SJSA1 (cell line): ENCODE data around the gene RNF17. TPM values are rescaled to one million over a fixed set of nuclear protein-coding genes. Genes with fewer than 3 reads are reported as not detected.

Experiments used
- DNase-seq, 2 experiments: peaks; one replicate each; pipeline ENCODE4 v3.0.0-alpha.2; 2015 to 2020; ENCODE audit warnings: low spot score in 2 of 2, low read depth in 1 of 2
- H3K27ac ChIP-seq: fragments of 250-450 bp; sonication (Bioruptor Pico); 2 replicates; pipeline ENCODE4 v1.5.1; 2020; ENCODE audit warnings: mild to moderate bottlenecking, moderate library complexity
- H3K27me3 ChIP-seq: fragments of 250-450 bp; sonication (Bioruptor Pico); replicated peaks from 2 replicates; pipeline ENCODE4 v1.5.1; 2020; ENCODE audit warnings: mild to moderate bottlenecking, moderate library complexity
- H3K36me3 ChIP-seq: fragments of 250-450 bp; sonication (Bioruptor Pico); 2 replicates; pipeline ENCODE4 v1.5.1; 2020; ENCODE audit warnings: mild to moderate bottlenecking
- H3K4me1 ChIP-seq: fragments of 250-450 bp; sonication (Bioruptor Pico); replicated peaks from 2 replicates; pipeline ENCODE4 v1.6.1; 2021; ENCODE audit warnings: mild to moderate bottlenecking
- H3K4me3 ChIP-seq: fragments of 250-450 bp; sonication (Bioruptor Pico); 2 replicates; pipeline ENCODE4 v1.5.1; 2020; ENCODE audit warnings: mild to moderate bottlenecking
- H3K9me3 ChIP-seq: fragments of 250-450 bp; sonication (Bioruptor Pico); replicated peaks from 2 replicates; pipeline ENCODE4 v1.5.1; 2020; ENCODE audit warnings: mild to moderate bottlenecking
- total RNA-seq: library from RNA; depleted of rRNA; stranded (reverse); fragments of >200 nt; shearing (Covaris generic); gene quantifications from 2 replicates; pipeline ENCODE4 v1.2.3, GENCODE V29; 2014

The RNF17 gene
- total RNA-seq, 1 experiment from 2014 or later, result not detected

DNA sequence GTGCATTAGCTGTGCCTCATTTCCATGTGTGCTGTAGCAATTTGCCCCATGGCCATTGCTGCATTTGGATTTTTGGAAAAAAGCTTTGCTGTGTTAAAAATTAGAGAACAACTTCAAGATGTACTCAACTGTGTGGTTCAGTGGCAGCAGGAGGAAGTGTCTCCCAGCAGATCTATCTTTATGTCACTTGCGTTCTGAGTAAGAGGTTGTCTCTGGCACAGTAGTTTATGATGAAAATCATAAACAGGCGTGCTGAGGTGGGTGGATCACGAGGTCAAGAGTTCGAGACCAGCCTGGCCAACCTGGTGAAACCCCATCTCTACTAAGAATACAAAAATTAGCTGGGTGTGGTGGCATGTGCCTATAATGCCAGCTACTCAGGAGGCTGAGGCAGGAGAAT, 29.0 kb upstream of the RNF17 start:
- DNase-seq, result no peak
- Histone ChIP-seq H3K27ac (no peak overlapping the region), H3K4me3 (no peak overlapping the region), H3K27me3 (no peaks in the 10 kb centered on the region), H3K9me3 (no peaks in the 10 kb centered on the region), H3K4me1 (no peaks in the 10 kb centered on the region), H3K36me3 (no peaks in the 10 kb centered on the region)

DNA sequence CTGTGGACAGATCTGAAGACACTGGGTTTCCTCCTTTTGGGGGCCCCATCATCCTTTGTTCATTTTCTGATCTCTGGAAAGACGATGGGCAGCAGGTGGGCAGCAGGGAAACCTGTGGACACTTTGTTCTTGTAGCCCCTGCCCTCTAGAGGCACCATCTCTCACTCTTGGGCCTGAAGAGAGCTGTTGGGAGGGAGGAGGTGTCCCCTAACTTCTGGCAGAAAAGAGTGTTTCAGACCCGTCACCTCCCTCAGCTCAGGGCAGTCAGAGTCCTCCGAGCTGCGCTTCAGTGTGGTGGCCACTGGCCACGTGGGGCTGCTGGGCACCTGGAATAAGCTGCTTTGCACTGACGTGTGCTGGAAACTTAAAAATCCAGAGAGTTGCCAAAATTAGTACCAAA, 26.9 kb upstream of the RNF17 start:
- H3K4me1 ChIP-seq, result no peaks in the 10 kb centered on the region
- H3K27ac ChIP-seq, result no peak overlapping the region
- no peak overlapping the region for H3K4me3 ChIP-seq
- no peaks in the 10 kb centered on the region for H3K9me3 ChIP-seq
- no peaks in the 10 kb centered on the region for H3K27me3 ChIP-seq
- no peaks in the 10 kb centered on the region for H3K36me3 ChIP-seq
- no peak for DNase-seq

DNA sequence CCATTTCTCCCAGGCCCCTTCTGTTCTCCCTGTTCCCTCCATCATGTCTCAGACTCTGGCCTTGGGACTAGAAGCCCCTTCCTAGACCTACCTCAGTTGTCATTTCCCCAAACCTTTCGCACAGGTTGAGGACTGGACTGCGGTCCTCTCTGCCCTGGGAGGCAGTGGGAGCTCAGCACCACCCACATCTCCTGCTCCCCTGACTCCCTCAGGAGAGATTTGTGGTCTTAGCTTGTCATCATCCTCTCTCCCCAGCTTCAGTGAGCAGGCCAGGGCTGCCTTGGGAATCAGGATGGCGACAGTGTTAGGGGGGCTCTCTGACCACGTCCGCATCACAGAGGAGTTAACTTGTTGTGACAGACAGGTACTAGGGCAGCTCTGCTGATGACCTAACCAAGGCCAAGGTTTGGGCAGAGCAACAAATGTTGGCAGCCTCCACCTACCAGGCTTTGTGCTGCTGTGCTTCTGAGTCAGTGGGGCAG, 25.6 kb upstream of the RNF17 start:
- Histone ChIP-seq H3K27ac (no peak overlapping the region), H3K4me3 (no peak overlapping the region), H3K4me1 (no peaks in the 10 kb centered on the region), H3K27me3 (no peaks in the 10 kb centered on the region), H3K9me3 (no peaks in the 10 kb centered on the region), H3K36me3 (no peaks in the 10 kb centered on the region)
- no peak for DNase-seq

DNA sequence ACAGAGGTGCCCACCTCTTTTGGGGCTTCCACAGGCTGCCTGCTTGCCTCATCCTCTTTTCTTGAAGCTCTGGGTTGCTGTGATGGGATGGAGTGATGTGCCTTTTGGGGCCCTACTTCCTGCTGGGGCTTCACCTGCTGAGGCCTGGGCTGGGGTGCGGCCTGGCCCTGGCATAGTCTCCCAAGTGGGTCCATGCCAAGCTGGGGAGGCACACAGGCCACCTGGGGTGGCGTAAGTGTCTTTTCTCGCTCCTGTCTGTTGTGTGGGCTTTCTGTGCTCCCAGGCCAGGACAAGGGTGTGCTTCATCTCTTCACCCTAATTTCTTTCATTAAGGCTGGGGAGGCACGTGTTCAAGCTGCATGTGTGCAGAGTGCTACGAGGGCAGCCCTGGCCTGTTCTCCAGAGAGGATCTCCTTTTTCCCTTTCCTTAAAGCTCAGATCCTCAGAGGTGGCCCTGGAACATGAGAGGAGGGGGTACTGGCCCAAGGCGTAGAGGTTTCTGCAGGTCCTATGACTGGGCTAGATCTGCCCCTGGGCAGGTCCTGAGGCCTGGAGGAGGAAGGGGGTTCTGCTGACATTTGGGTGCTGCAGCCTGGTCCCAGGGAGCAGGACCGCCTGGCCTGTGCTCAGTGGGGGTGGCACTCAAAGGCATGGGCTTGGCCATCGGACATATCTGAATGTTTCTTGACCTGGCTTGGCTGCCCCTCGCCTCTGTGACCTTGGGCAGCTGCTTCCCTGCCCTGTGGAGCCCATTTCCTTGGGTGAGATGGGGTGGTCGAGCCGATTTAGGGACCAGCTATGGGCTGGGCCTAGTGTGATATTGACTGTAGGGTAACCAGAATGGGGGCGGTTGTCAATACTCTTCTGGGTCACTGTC, 23.7 kb upstream of the RNF17 start:
- DNase-seq, result no peak
- no peak overlapping the region for H3K4me3 ChIP-seq
- no peaks in the 10 kb centered on the region for H3K36me3 ChIP-seq
- no peaks in the 10 kb centered on the region for H3K4me1 ChIP-seq
- H3K27ac ChIP-seq, result no peak overlapping the region
- H3K27me3 ChIP-seq, result no peaks in the 10 kb centered on the region
- no peaks in the 10 kb centered on the region for H3K9me3 ChIP-seq

DNA sequence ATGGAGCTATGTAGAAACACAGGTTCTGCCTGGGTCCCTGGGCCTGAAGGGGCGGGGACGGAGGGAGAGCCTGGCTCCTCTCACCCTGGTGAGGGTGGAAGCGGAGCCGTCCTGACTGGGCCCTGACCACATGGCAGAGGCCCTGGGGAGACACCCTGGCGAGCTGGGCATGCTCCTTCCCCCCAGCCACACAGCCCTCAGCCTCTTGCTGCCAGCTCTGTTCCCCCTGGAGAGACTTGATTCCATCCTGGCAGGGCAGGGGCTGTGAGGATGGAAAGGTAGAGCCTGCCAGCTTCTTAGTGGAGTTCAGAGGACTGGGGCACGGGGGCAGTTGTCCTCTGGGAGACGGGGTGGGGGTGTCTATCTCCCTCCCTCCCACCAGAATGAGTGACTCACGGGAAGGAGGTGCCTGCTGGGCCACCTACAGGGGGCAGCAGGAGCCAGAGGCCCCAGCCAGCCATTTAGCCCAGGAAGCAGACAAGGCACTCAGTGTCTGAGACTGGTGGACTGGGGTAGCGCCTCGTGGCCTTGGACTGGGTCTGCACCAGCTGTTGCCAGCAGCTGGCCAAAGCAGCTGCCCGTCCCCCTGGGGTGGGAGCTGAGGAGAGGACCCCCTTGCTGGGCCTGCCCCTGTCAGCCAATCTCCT, 22.8 kb upstream of the RNF17 start:
- Histone ChIP-seq H3K27ac (no peak overlapping the region), H3K9me3 (no peaks in the 10 kb centered on the region), H3K4me1 (no peaks in the 10 kb centered on the region), H3K27me3 (0 out of 2 replicates have a peak, but pooled peaks cover 2% of the 10 kb centered on the region), H3K4me3 (no peak overlapping the region), H3K36me3 (no peaks in the 10 kb centered on the region)
- no peak for DNase-seq

DNA sequence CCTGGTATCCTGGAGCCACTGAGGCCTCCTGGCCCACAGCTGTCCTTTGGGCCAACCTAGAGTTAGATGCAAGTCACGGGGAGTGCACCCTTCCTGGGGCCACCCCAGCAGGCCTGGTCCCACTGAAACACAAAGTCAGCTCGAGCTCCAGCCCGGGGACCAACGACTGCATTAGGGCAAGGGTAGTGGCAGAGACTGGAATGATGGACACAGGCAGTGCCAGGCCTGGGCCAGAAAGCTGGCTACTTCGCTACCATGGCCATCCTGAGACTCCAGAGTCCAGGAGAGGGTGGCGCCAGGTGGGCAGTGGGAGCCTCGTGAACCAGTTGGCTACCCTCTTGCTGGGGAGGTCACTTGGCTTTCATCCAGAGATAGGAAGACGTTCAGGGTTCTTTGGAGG, 22.2 kb upstream of the RNF17 start:
- no peaks in the 10 kb centered on the region for H3K9me3 ChIP-seq
- H3K4me1 ChIP-seq, result no peaks in the 10 kb centered on the region
- H3K4me3 ChIP-seq, result no peak overlapping the region
- DNase-seq, result no peak
- H3K27me3 ChIP-seq, result peaks cover 7% of the 10 kb centered on the region; the same call in 1 of the 2 replicates
- H3K36me3 ChIP-seq, result no peaks in the 10 kb centered on the region
- H3K27ac ChIP-seq, result no peak overlapping the region

DNA sequence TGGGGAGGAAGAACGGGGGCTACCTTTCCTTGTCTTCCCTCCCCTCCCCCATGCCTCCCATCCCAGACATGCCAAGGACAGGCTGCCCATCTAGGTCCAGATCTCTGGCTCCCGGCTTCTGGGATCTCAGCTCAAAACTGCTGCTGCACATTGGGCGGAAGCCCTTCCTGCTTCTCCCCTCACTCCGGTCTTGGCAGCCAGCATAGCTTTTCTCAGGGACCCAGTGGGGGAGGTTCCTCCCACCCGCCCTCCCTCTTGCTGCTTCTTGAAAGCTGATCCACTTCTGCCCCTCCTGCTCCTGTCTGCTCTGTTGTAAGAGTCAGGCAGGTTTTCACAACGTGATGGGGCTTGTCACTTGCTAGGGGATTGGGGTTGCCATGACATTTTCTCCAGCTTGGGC, 21.7 kb upstream of the RNF17 start:
- H3K27ac ChIP-seq, result no peak overlapping the region
- H3K27me3 ChIP-seq, result peaks cover 10% of the 10 kb centered on the region; the same call in 1 of the 2 replicates
- H3K36me3 ChIP-seq, result no peaks in the 10 kb centered on the region
- no peaks in the 10 kb centered on the region; the same call in 1 of the 2 replicates for H3K4me1 ChIP-seq
- no peak for DNase-seq
- no peak overlapping the region for H3K4me3 ChIP-seq
- H3K9me3 ChIP-seq, result no peaks in the 10 kb centered on the region

DNA sequence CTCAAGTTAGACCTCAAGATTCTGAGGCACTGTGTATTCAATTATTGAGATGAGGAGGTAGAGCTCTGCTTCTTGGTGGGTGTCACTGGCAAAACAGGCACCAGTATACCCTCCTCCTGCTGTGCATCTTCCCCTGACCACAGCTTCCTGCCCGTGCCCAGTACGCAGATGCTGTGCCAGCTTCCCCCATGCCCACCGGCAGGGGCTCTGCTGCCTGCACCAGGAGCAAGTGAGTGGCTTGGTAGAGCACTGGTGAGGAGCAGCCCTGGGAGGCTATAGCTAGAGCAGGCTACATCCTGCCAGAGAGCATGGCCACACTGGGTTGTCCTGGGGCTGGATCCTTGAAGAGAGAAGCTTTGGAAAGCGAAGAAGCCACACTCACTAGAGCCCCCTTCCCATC, 21.0 kb upstream of the RNF17 start:
- Histone ChIP-seq H3K27ac (no peak overlapping the region), H3K27me3 (peaks cover 17% of the 10 kb centered on the region; the same call in 1 of the 2 replicates), H3K9me3 (no peaks in the 10 kb centered on the region), H3K4me3 (no peak overlapping the region), H3K36me3 (no peaks in the 10 kb centered on the region), H3K4me1 (no peaks in the 10 kb centered on the region; the same call in 1 of the 2 replicates)
- DNase-seq, result no peak

DNA sequence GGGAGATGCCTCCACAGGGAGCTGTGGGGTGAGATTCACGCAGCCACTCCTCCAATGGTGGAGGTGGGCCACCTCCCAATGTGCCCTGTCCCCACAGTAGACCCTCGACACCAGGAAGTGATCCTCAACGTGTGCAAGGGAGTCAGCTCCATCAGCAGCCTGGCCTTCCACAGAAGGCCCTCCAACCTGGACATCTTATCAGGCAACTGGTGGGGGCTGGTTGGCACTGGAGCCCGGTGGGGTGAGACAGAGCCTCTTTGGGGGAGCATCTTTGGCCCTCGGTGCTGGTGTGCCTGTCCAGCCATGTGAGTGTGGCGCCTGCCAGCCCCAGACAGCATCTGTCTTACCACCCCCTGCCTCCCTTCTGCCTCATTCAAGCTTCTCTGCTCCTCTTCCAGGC, 19.7 kb upstream of the RNF17 start:
- Histone ChIP-seq H3K9me3 (no peaks in the 10 kb centered on the region), H3K27ac (no peak overlapping the region), H3K4me3 (no peak overlapping the region), H3K4me1 (no peaks in the 10 kb centered on the region; the same call in 1 of the 2 replicates), H3K36me3 (no peaks in the 10 kb centered on the region), H3K27me3 (peaks cover 22% of the 10 kb centered on the region; the same call in 1 of the 2 replicates)
- no peak for DNase-seq

DNA sequence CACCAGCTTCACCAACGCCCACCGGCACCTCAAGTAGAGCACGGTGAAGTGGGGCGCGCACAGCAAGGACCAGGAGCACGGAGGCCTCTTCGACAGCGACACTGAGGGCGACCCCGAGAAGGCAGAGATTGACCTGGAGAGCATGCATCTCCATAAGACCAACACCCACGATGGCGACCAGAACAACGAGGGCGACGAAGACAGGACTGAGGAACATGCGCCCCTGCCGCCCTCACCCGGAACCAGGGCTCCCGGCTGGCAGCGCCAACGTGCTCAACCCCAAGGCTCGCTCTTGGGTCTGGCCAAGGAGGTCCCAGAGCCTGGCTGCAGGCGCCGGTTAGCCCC, 18.5 kb upstream of the RNF17 start:
- no peaks in the 10 kb centered on the region; the same call in 1 of the 2 replicates for H3K4me1 ChIP-seq
- H3K9me3 ChIP-seq, result no peaks in the 10 kb centered on the region
- H3K27me3 ChIP-seq, result peaks cover 22% of the 10 kb centered on the region
- H3K36me3 ChIP-seq, result no peaks in the 10 kb centered on the region
- no peak overlapping the region for H3K27ac ChIP-seq
- DNase-seq, result no peak
- H3K4me3 ChIP-seq, result no peak overlapping the region

DNA sequence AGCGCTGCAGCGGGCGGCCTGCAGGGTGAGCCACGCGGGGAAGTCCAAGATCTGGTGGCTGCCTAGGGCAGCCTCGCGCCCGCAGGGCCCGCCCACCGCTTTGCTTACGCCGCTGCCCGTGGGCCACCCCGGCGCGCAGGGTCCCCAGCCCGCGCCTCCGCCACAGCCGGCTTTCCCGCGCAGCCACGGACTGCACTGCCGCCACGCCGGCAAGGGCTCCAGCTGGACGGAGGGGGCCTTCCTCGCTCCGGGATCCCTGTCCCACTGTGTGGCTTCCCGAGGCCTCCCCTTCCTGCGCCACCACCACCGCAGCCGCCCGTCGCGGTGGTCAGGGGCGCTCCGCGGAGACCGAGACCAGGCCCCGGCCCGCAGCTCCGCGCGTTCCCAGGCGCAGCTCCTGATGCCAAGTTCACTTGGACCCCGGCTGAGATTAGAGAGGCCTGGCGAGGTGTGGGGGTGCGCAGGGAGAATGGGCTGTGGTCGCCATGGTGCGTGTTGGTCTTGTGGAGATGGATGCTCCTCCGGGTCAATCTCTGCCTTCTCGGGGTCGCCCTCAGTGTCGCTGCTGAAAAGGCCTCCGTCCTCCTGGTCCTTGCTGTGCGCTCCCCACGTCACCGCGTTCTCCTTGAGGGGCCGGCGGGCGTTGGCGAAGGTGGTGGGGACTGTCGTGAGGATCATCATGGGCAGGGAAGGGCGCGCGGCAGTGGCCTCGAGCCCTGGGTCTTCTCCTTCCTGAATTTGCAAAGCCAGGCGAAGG, 17.9 kb upstream of the RNF17 start:
- no peaks in the 10 kb centered on the region for H3K36me3 ChIP-seq
- no peaks in the 10 kb centered on the region; the same call in 1 of the 2 replicates for H3K4me1 ChIP-seq
- H3K9me3 ChIP-seq, result no peaks in the 10 kb centered on the region
- peaks cover 22% of the 10 kb centered on the region for H3K27me3 ChIP-seq
- no peak overlapping the region for H3K4me3 ChIP-seq
- no peak overlapping the region for H3K27ac ChIP-seq
- no peak for DNase-seq

DNA sequence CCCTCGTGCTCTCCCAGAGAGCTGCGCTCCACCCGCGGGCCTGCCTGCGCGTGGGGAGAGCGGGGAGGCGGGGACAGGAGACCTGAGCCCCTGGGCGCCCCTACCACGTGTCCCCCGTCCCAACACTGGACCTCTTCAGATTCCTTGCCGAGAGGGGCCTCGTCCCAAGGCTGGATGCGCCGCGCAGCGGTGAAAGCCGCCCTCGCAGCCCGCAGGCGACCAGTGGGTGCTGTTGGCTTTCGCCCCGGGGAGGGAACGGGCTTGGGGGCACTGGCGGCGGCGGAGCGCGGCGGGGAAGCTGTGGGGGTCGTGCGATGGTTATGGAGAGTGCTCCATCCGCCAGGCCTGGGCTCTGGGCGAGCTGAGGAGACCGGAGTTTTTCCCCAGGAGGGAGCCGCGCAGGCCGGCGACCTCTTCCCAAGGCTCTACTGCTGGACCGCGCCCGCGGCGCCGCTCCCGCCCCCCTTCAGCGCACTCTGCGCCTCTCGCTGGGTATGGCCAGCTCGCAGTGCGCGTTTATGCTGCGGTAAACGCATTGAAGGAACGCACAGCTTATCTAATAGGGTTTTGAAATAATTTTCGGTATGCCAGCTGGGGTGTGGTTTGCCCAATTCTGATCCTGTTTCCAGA, 17.2 kb upstream of the RNF17 start:
- Histone ChIP-seq H3K9me3 (no peaks in the 10 kb centered on the region), H3K4me3 (no peak overlapping the region)

More for the DNA sequence above, 17.2 kb upstream of the RNF17 start:
- no peaks in the 10 kb centered on the region; the same call in 1 of the 2 replicates for H3K4me1 ChIP-seq
- H3K36me3 ChIP-seq, result no peaks in the 10 kb centered on the region
- peaks cover 22% of the 10 kb centered on the region for H3K27me3 ChIP-seq
- H3K27ac ChIP-seq, result no peak overlapping the region
- DNase-seq, result no peak
